ENCODE results near the gene SLC11A2. TPM values are rescaled to one million over a fixed set of nuclear protein-coding genes. Genes with fewer than 3 reads are reported as not detected.

Gene SLC11A2
- total and polyA plus RNA-seq, 2 experiments from 2014 or later: 18.7 to 22.8 TPM

DNA sequence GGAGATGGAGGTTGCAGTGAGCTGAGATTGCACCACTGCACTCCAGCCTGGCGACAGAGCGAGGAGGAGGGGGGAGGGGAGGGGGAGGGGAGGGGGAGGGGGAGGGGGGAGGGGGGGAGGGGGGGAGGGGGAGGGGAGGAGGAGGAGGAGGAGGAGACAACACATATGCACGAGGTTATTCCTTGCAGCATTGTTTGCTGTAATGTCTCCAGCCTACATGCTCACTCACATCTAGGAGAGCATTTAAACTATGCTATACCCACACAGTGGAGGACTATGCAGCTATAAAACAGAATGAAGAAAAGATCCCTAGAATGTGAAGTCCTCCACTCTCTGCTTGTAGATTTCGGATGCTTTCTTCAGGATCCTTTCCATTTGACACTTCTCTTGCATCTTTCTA, 77.4 kb downstream of the SLC11A2 start:
- Histone ChIP-seq H3K79me2 (ENCODE audit: insufficient read depth) (no peaks in the 10 kb centered on the region), H3K27me3 (replicated peaks; ENCODE audit: insufficient read depth) (no peaks in the 10 kb centered on the region), H3K27ac (no peak overlapping the region), H3K36me3 (ENCODE audit: low read depth) (no peaks in the 10 kb centered on the region), H3K9me3 (ENCODE audit: low read depth) (no peaks in the 10 kb centered on the region), H3K9ac (no peak overlapping the region), H3K4me1 (ENCODE audit: insufficient read depth) (no peaks in the 10 kb centered on the region), H3F3A (ENCODE audit: insufficient read depth) (no peaks in the 10 kb centered on the region), H3K4me2 (ENCODE audit: unreplicated experiment) (no peak overlapping the region), H4K20me1 (ENCODE audit: insufficient read depth) (no peaks in the 10 kb centered on the region), H2AFZ (no peak overlapping the region), H3K9me2 (ENCODE audit: insufficient read depth) (no peaks in the 10 kb centered on the region), H3K4me3 (no peak overlapping the region)
- WGBS, 2 experiments (ENCODE audit: low coverage in 1 of 2, low lambda C conversion rate in 2 of 2, missing lambda C conversion rate in 2 of 2): 40 to 45% methylated on average over 1 to 4 of the region's 4 CpGs
- peak; percentile 11 for DNase-seq
- in situ Hi-C loops (cut with MboI): no loop called here
- TF ChIP-seq EZH2 (IDR thresholded peaks at IDR 0.05; ENCODE audit: insufficient read depth, poor library complexity, severe bottlenecking) (no peak), EZH2phosphoT487 (IDR thresholded peaks at IDR 0.05; ENCODE audit: insufficient read depth, low read depth) (no peak)

GRCh38 chr12:50947933-50948626, 78.1 kb downstream of the SLC11A2 start:
- in situ Hi-C loops (cut with MboI): no loop called here
- Histone ChIP-seq H3K9me2 (ENCODE audit: insufficient read depth) (no peaks in the 10 kb centered on the region), H2AFZ (no peak overlapping the region), H3K27me3 (replicated peaks; ENCODE audit: insufficient read depth) (no peaks in the 10 kb centered on the region), H3K27ac (no peak overlapping the region), H3K4me3 (no peak overlapping the region), H3K9me3 (ENCODE audit: low read depth) (no peaks in the 10 kb centered on the region), H3K79me2 (ENCODE audit: insufficient read depth) (no peaks in the 10 kb centered on the region), H3K4me1 (ENCODE audit: insufficient read depth) (no peaks in the 10 kb centered on the region), H3K4me2 (ENCODE audit: unreplicated experiment) (no peak overlapping the region), H3K9ac (no peak overlapping the region), H4K20me1 (ENCODE audit: insufficient read depth) (no peaks in the 10 kb centered on the region), H3F3A (ENCODE audit: insufficient read depth) (no peaks in the 10 kb centered on the region), H3K36me3 (ENCODE audit: low read depth) (no peaks in the 10 kb centered on the region)
- peak; percentile 3 for DNase-seq
- no peak for TF ChIP-seq EZH2 (IDR thresholded peaks at IDR 0.05; ENCODE audit: insufficient read depth, poor library complexity, severe bottlenecking)
- TF ChIP-seq EZH2phosphoT487 (IDR thresholded peaks at IDR 0.05; ENCODE audit: insufficient read depth, low read depth): no peak
- WGBS, 2 experiments (ENCODE audit: low coverage in 1 of 2, low lambda C conversion rate in 2 of 2, missing lambda C conversion rate in 2 of 2): 81 to 86% methylated on average over 3 of the region's 3 CpGs

DNA sequence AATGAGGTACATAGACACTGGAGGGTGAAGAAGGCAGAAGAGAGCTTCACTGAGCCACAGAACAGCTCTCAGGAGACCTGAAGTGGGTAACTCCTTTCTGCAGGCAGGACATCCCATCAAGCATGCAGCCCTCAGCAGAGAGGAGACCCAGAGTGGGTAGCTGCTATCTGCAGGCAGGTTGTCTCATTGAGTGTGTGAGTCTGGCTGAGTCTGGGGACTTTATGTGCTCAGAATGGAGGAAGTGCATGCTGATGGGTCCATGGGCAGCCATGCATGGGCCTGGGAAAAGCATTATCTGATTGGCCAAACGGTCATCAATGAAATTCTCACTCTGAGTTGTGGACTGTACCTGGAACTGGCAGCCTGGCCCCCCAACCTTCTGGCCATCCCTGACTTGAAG, 88.5 kb downstream of the SLC11A2 start:
- Histone ChIP-seq H3K4me2 (ENCODE audit: unreplicated experiment) (no peak overlapping the region), H3K27me3 (replicated peaks; ENCODE audit: insufficient read depth) (no peaks in the 10 kb centered on the region), H3K9ac (no peak overlapping the region), H3K27ac (no peak overlapping the region), H3K36me3 (ENCODE audit: low read depth) (no peaks in the 10 kb centered on the region), H3F3A (ENCODE audit: insufficient read depth) (peaks cover 13% of the 10 kb centered on the region; the same call in 1 of the 2 replicates), H3K9me2 (ENCODE audit: insufficient read depth) (no peaks in the 10 kb centered on the region), H3K4me1 (ENCODE audit: insufficient read depth) (peaks cover 15% of the 10 kb centered on the region), H3K4me3 (no peak overlapping the region), H3K9me3 (ENCODE audit: low read depth) (no peaks in the 10 kb centered on the region), H2AFZ (no peak overlapping the region), H4K20me1 (ENCODE audit: insufficient read depth) (no peaks in the 10 kb centered on the region), H3K79me2 (ENCODE audit: insufficient read depth) (no peaks in the 10 kb centered on the region)
- in situ Hi-C loops (cut with MboI): no loop called here
- DNase-seq: no peak
- WGBS, 2 experiments (ENCODE audit: low coverage in 1 of 2, low lambda C conversion rate in 2 of 2, missing lambda C conversion rate in 2 of 2): 86 to 100% methylated on average over 1 of the region's 1 CpG
- TF ChIP-seq EZH2 (IDR thresholded peaks at IDR 0.05; ENCODE audit: insufficient read depth, poor library complexity, severe bottlenecking) (no peak), EZH2phosphoT487 (IDR thresholded peaks at IDR 0.05; ENCODE audit: insufficient read depth, low read depth) (no peak)

DNA sequence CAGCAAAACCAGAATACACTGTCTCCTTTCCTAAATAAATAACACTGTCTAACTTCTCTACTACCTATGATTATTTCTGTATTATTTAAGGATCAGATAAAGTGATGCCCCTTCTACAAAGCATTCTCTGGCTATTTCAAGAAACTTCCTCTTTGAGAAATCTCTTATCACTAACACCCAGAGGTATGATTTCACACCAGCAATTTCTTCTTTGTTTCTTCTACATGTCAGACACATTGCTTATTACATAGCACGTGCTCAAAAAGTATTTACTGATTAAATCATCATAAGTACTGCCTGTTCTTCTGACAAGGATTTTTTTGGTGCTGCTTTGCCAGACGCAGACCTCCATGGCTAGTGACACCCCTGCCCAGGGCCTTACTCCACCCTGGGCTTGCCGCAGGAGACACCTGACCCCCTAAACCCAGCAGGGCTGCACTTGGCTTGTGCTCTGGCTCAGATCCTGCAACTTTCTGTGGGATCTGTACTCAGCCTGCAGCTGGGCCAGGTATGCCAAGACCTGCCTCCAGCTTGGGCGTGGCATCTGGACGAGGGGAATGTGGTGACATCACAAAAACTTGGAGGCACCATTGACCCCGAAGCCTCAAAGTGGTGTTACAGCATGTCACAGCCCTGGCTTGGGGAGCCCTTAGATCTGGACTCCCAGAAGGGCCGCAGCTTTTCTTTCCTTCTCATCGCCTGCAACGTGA, 89.2 kb downstream of the SLC11A2 start:
- in situ Hi-C loops (cut with MboI): no loop called here
- 81 to 83% methylated on average over 9 of the region's 9 CpGs for WGBS, 2 experiments (ENCODE audit: low coverage in 1 of 2, low lambda C conversion rate in 2 of 2, missing lambda C conversion rate in 2 of 2)
- no peak overlapping the region for H2AFZ ChIP-seq
- no peak overlapping the region for H3K27ac ChIP-seq
- H3K4me2 ChIP-seq (ENCODE audit: unreplicated experiment): no peak overlapping the region
- TF ChIP-seq EZH2phosphoT487 (IDR thresholded peaks at IDR 0.05; ENCODE audit: insufficient read depth, low read depth): no peak
- TF ChIP-seq EZH2 (IDR thresholded peaks at IDR 0.05; ENCODE audit: insufficient read depth, poor library complexity, severe bottlenecking): no peak
- no peaks in the 10 kb centered on the region for H3K79me2 ChIP-seq (ENCODE audit: insufficient read depth)
- no peaks in the 10 kb centered on the region for H3K27me3 ChIP-seq (replicated peaks; ENCODE audit: insufficient read depth)
- peaks cover 13% of the 10 kb centered on the region; the same call in 1 of the 2 replicates for H3F3A ChIP-seq (ENCODE audit: insufficient read depth)
- H3K36me3 ChIP-seq (ENCODE audit: low read depth): no peaks in the 10 kb centered on the region
- no peak overlapping the region for H3K4me3 ChIP-seq
- no peak overlapping the region for H3K9ac ChIP-seq
- no peaks in the 10 kb centered on the region for H3K9me3 ChIP-seq (ENCODE audit: low read depth)
- no peak for DNase-seq
- peaks cover 15% of the 10 kb centered on the region for H3K4me1 ChIP-seq (ENCODE audit: insufficient read depth)
- no peaks in the 10 kb centered on the region for H4K20me1 ChIP-seq (ENCODE audit: insufficient read depth)
- no peaks in the 10 kb centered on the region for H3K9me2 ChIP-seq (ENCODE audit: insufficient read depth)
